ENCODE measurements around the gene ACTMAP. TPM values are rescaled to one million over a fixed set of nuclear protein-coding genes. Genes with fewer than 3 reads are reported as not detected.

The ACTMAP gene
- 1 to 10 TPM; 3.7 to 5.3 TPM for total RNA-seq

GRCh38 chr19:40750058-40750873 lies at the start of gene ACTMAP:
Gene ACTMAP (minus strand): TSS chr19:40750477. CDS start chr19:40749803, 674 bp downstream.
- peaks cover 0 to 47% of the 10 kb centered on the region in 2 donors for H3K4me1 ChIP-seq
- peaks cover 2% of the 10 kb centered on the region for H3K36me3 ChIP-seq
- DNase-seq (ENCODE audit: low spot score): peak; percentile 100
- TF ChIP-seq CTCF (IDR thresholded peaks at IDR 0.05): no peak
- H3K9me3 ChIP-seq: no peaks in the 10 kb centered on the region
- peak within 1 kb of the TSS; percentile 63 to 74 for H3K4me3 ChIP-seq
- H3K27ac ChIP-seq: peak within 1 kb of the TSS; percentile 95 to 96
- H3K27me3 ChIP-seq: no peaks in the 10 kb centered on the region

GRCh38 chr19:40799558-40800338 lies 49.5 kb upstream of the ACTMAP start:
- peak overlapping the region; percentile 80 to 99 for H3K4me3 ChIP-seq
- H3K27me3 ChIP-seq: no peaks in the 10 kb centered on the region
- peaks cover 3 to 58% of the 10 kb centered on the region in 2 donors for H3K4me1 ChIP-seq
- TF ChIP-seq CTCF (IDR thresholded peaks at IDR 0.05): no peak
- H3K27ac ChIP-seq: peak overlapping the region; percentile 96 to 98
- peaks cover 21% of the 10 kb centered on the region for H3K36me3 ChIP-seq
- no peak for DNase-seq (ENCODE audit: low spot score)
- no peaks in the 10 kb centered on the region for H3K9me3 ChIP-seq

- peaks cover 1 to 50% of the 10 kb centered on the region in 2 donors for H3K4me1 ChIP-seq
- peak in 1 of 2 donors; percentile 20 for TF ChIP-seq CTCF (IDR thresholded peaks at IDR 0.05)
- no peaks in the 10 kb centered on the region for H3K9me3 ChIP-seq
- H3K36me3 ChIP-seq: peaks cover 21% of the 10 kb centered on the region
- peak; percentile 100 for DNase-seq (ENCODE audit: low spot score)
- H3K27ac ChIP-seq: peak within 1 kb of the TSS; percentile 96 to 98
- no peaks in the 10 kb centered on the region for H3K27me3 ChIP-seq
- H3K4me3 ChIP-seq: peak within 1 kb of the TSS; percentile 80 to 99
Observed at GRCh38 chr19:40798683-40799557, 48.6 kb upstream of the ACTMAP start, which contains the start of gene EGLN2. Gene EGLN2 (plus strand): TSS chr19:40799191. CDS start chr19:40800573, 1,382 bp downstream.

GRCh38 chr19:40797963-40798682 lies 47.8 kb upstream of the ACTMAP start:
- Histone ChIP-seq H3K9me3 (no peaks in the 10 kb centered on the region), H3K27ac (peak overlapping the region; percentile 87 to 98), H3K4me1 (peaks cover 0 to 42% of the 10 kb centered on the region in 2 donors), H3K36me3 (peaks cover 21% of the 10 kb centered on the region), H3K27me3 (no peaks in the 10 kb centered on the region), H3K4me3 (peak overlapping the region; percentile 41 to 80)
- peak in 1 of 2 donors; percentile 56 for TF ChIP-seq CTCF (IDR thresholded peaks at IDR 0.05)
- DNase-seq (ENCODE audit: low spot score): no peak

Measured in right atrium auricular region (tissue), 2 donors.